Tibial nerve (tissue), 4 donors: Measurements from ENCODE around the gene ZNF417.

Experiments used
- CTCF ChIP-seq, 5 experiments: fragments of 200-600 bp in 3 of 5; fragments of 450-650 bp in 2 of 5; sonication (generic) in 3 of 5; IDR thresholded peaks; one replicate each; pipeline ENCODE4 v1.5.1; 2016 to 2019; ENCODE audit warnings: antibody characterized with exemption in 5 of 5, mild to moderate bottlenecking in 3 of 5, moderate library complexity in 2 of 5
- EP300 ChIP-seq, 2 donors: sonication (generic); formaldehyde crosslinking; IDR thresholded peaks; one replicate each; pipeline ENCODE4 v1.6.1; 2017; ENCODE audit warnings: antibody characterized with exemption in 2 of 2, mild to moderate bottlenecking in 1 of 2
- POLR2A ChIP-seq, 2 donors: fragments of 450-650 bp; IDR thresholded peaks; one replicate each; pipeline ENCODE4 v1.6.1; 2017; ENCODE audit warnings: antibody characterized with exemption in 2 of 2, mild to moderate bottlenecking in 2 of 2, moderate library complexity in 2 of 2

- TF ChIP-seq CTCF (IDR thresholded peaks at IDR 0.05), result no peak
- no peak for TF ChIP-seq POLR2A (IDR thresholded peaks at IDR 0.05)
- TF ChIP-seq EP300 (IDR thresholded peaks at IDR 0.05), result no peak
These were observed 25.2 kb upstream of the ZNF417 start for GRCh38 chr19:57941593-57941992.
